G401 (cell line): ENCODE results near the gene COL5A1. TPM values are rescaled to one million over a fixed set of nuclear protein-coding genes. Genes with fewer than 3 reads are reported as not detected.
A peak's percentile ranks its signal among the peaks of the same experiment; 100 is the strongest.

ENCODE experiments used
- DNase-seq: peaks from one replicate; pipeline ENCODE4 v3.0.0-alpha.2; 2015; ENCODE audit warnings: low spot score
- in situ Hi-C: cut with HindIII; loops from 2 replicates; pipeline ENCODE4 v1.10.0; 2016; ENCODE audit warnings: low sequenced_read_pairs, mixed read lengths
- total RNA-seq: library from RNA; depleted of rRNA; stranded (reverse); fragments of >200 nt; shearing (Covaris generic); gene quantifications from 2 replicates; pipeline ENCODE4 v1.2.3, GENCODE V29; 2014

The COL5A1 gene
- total RNA-seq, 1 experiment from 2014 or later = 0.58 TPM

DNA sequence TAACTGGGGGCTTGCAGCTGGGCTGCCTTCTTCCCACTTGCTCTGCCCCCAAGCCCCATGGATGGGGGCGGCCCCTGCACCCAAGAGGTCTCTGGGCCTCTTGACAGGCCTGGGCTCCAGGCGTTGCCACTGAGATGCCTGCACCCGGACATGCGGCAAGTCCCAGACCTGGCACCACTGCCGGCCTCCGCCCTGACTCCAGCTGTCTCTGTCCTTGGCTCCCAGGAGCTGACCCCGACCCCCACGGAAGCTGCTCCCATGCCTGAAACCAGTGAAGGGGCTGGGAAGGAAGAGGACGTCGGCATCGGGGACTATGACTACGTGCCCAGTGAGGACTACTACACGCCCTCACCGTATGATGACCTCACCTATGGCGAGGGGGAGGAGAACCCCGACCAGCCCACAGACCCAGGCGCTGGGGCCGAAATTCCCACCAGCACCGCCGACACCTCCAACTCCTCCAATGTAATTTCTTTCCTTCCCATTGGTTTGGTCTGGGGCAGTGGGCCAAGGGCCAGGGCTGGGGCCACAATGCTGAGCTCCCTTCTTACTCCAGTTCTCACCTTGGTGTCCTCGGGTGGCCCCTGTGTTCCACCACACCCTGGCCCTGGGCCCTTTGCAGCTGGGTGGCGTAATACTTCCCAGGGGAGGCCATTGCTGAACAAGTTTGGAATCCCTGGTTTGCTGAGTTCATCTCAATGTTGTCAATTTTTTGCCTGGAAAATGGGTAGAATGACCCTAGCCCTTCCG, 88.6 kb downstream of the COL5A1 start:
- in situ Hi-C loops = no loop called here
- no peak for DNase-seq

DNA sequence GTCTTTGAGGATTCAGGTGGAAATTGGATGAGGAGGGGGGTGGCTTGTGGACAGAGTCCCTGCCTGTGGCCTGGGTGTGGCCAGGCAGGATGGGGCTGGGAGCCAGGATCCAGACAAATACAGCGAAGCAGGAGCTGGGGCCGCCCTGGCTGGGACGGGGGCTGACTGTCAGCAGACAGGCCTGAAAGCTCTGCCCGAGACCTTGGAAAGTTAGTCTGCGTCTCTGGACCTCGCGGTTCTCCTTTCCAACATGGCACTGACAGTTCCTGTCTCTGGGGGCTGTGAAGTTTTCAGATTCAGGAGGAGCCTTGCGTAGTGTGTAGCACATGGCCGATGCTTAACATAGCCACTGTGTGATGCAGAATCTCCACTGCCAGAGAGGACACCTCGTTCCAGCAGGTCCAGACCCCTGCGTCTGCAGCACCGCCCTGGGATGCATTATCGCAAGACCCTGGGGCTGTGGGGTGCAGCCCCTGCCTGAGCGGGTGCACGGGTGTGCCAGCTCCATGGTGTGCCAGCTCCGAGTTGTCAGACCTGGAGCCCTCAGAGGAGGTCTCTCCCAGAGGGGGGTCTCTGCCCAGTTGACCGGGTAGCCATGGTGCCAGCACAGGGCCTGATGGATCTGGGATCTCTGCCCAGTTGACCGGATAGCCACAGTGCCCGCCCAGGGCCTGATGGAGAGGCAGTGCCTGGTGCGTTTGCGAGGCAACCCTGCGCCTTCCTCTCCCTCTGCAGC, 89.3 kb downstream of the COL5A1 start:
- in situ Hi-C loops = no loop called here
- DNase-seq = no peak

DNA sequence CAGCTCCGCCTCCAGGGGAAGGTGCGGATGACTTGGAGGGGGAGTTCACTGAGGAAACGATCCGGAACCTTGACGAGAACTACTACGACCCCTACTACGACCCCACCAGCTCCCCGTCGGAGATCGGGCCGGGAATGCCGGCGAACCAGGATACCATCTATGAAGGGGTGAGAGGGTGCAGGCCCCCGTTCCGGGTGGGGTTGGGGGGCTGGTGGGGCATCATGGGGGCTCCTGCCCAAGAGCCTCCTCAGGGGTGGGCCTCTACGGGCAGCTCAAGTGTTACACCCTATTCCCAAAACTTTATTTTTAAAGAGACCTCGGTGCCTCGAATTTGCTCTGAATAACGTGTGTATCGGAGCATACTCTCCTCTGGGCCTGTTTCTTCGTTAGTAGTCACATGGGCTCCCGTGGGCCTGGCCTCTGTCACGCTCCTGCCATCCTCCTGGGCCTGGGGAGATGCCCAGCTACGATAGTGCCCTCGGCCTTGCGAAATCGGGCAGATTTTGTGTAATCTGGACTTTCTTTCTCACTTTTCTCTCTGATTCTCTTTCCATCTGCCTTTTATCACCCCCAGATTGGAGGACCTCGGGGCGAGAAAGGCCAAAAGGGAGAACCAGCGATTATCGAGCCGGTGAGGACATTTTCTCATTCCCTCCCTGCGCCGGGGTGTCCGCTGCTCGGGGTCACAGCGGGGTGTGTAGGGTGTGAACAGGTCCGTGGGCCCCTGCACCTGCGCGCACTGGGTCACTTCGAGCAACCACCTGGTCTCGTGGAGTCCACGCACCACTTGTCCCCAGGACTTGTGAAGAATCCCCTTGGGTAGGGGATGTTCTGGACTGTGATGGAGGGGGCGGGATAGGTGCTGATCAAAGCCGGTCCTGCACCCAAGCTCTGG, 90.1 kb downstream of the COL5A1 start:
- no peak for DNase-seq
- in situ Hi-C loops = no loop called here

- in situ Hi-C loops = no loop called here
- DNase-seq = no peak
Measured at GRCh38 chr9:134732392-134733110, 90.9 kb downstream of the COL5A1 start.

GRCh38 chr9:134733480-134734232, 92.1 kb downstream of the COL5A1 start:
- DNase-seq = no peak
- in situ Hi-C loops = no loop called here

DNA sequence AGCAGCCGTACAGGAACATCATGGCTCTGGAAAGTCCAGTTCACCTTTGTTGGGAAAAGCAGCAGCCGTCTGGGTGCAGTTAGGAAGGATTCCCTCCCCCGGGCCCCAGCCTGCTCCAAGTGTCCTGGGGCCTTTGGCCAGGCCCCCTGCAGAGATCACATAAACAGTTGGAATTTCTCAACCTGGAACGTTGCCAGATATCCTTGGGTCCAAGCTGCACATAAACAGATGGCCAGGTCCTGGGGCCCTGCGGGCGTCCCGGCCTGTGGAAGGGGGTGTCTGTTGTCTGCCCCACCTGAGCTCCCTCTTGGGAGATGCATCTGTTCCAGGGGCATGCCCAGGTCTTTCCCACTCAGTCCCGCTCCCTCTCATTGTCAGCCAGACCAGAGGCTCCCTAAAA, 92.7 kb downstream of the COL5A1 start:
- peak; percentile 44 for DNase-seq
- in situ Hi-C loops = no loop called here

DNA sequence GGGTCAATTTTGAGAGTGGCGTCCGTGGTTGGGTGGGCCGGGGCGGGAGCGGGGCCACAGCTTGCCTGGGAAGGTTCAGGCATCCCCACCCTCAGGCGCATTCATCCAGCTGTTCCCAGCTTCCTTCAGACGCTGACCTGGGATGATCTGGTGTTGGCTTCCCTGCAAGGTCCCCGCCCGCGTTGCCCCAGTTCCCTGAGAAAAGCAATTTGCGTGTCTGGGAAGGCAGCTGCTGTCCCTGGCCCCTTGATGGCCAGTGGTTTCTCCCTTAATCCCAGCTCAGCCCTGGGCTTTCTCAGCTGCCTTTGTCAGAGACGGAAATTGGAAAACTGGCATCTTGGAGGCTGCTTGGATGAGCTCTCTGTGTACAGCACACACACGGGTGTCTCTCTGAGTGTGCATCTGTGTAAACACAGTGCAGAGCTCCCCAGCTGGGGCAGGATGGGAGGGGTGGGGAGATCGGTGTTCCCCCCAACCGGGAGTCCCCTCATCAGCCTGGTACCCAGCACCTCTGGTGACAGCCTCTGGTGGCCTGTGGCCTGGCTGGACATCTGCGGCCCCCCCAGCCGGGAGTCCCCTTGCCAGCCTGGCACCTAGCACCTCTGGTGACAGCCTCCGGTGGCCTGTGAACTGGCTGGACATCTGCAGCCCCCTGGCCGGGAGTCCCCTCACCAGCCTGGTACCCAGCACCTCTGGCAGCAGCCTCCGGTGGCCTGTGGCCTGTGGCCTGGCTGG, 94.0 kb downstream of the COL5A1 start:
- in situ Hi-C loops = no loop called here

DNA sequence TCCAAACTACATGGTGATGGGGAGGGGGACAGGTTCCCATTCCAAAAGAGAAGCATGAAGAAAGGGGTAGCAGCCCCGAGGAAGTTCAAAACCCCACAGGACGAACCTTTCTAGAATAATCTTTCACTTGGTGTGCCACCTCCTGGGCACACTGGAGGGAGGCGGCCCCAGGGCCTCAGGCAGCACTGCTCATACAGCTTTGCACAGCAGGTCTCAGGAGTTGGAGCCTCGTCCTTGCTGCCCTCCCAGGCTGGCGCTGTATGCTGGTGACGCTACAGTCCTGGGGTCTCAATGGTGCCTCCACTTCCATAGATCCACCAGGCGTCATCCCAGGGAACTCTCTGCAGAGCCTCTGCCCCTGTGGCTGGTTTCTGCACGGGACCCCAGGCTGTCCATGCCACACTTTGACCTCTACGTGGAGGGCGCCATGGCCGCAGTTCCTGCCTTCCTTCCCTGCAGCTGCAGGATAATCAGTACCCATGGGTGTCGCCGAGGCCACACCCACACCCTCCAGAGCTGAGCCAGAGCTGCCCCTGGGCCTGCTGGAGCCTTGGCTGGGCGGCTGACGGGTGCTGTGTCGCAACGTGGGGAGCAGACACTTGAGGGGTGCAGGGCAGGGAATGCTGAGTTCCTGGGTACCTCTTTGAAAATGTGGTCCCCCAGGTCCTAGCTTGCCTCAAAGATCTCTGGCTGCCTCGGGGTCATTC, 95.3 kb downstream of the COL5A1 start:
- no peak for DNase-seq
- in situ Hi-C loops = no loop called here

More for the DNA sequence above, 94.0 kb downstream of the COL5A1 start:
- DNase-seq = no peak

GRCh38 chr9:134737842-134738580, 96.4 kb downstream of the COL5A1 start:
- in situ Hi-C loops = no loop called here
- no peak for DNase-seq

GRCh38 chr9:134738869-134739659, 97.5 kb downstream of the COL5A1 start:
- in situ Hi-C loops = no loop called here
- peak; percentile 77 for DNase-seq

- in situ Hi-C loops = no loop called here
- DNase-seq = no peak
Measured at GRCh38 chr9:134739660-134739968, 98.0 kb downstream of the COL5A1 start.

DNA sequence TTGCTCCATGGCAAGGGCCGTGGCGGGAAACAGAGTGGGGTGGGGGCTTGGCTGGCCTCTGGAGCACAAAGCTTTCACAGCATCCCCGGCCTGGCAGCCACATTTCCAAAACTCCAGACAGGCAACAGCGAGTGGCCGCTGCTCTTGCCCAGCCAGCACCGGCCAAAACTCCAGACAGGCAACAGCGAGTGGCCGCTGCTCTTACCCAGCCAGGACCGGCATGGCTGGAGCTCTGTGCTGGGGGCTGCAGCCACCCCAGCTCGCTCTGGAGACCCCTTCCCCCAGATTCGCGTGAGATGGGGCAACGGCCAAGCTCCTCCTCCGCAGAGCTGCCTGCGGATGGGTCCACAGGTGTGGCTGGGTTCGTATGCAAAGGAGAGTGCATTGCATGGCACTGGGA, 98.5 kb downstream of the COL5A1 start:
- in situ Hi-C loops = no loop called here
- DNase-seq = no peak

GRCh38 chr9:134741846-134742245, 100.2 kb downstream of the COL5A1 start:
- no peak for DNase-seq
- in situ Hi-C loops = no loop called here

DNA sequence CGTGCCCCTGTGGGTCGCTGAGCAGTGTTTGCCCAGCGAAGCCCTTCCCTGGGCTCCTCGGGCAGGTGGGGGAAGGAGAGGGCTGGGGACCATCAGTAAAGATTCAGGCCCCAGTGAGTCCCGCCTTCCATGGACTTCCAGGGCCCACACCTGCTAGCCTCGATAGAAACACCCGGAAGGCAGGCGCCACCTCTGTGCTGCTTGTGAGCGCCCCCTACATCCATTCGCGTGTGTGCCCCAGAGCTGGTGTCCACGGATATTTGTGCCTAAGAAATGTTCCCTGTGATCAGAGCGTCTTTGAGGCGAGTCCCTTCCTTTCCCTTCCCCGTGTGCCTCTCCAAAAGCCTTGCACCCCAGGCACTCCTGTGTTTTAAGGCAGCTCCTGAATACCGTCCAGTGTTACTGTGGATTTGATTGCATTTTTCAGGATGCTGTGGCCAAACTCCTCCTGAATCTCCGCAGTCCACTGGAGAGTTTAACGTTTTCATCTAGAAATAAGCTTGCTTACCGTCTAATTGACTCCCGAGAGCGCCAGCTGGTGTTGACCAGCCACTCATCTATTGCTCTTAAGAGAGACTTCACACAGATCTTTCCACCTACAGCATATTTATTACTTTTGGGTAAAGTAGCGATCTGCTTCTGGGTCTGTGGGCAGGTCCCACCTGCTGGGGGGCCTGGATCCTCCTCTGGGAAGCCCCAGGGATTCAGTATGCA, 101.4 kb downstream of the COL5A1 start:
- DNase-seq = no peak
- in situ Hi-C loops = no loop called here

- no peak for DNase-seq
- in situ Hi-C loops = no loop called here
Measured at GRCh38 chr9:134743853-134744252, 102.2 kb downstream of the COL5A1 start.
